HepG2 (cell line): ENCODE measurements around the gene SS18L1. TPM values are rescaled to one million over a fixed set of nuclear protein-coding genes. Genes with fewer than 3 reads are reported as not detected.
A peak's percentile ranks its signal among the peaks of the same experiment; 100 is the strongest.

Experiments
- ATAC-seq: fragments of 200-7000 bp; cut with Tn5 transposase; 3 replicates; pipeline ENCODE4 v1.9.1; 2020; ENCODE audit warnings: mild to moderate bottlenecking, moderate library complexity
- BruUV-seq: library from RNA; stranded (reverse); fragments of 400-500 nt; replicated peaks from 2 replicates; lab custom pipeline; 2021; lab: Mats Ljungman, UMichigan
- CTCF ChIA-PET: fragments of 300-600 bp; formaldehyde crosslinking; extraction: SDS; loops from one replicate; lab custom pipeline; 2021; ENCODE audit warnings: low total read pairs, inconsistent platforms, low intra/inter-chr PET ratio; lab: Yijun Ruan, JAX
- POLR2A ChIA-PET: fragments of 350-600 bp; sonication (Branson Sonifier 250); formaldehyde crosslinking; loops from one replicate; lab custom pipeline; 2020; ENCODE audit warnings: antibody characterized with exemption, inconsistent platforms; lab: Yijun Ruan, JAX
- DNase-seq: peaks from one replicate; pipeline ENCODE4 v3.0.0-alpha.2; 2015; ENCODE audit warnings: low spot score
- FAIRE-seq: peaks from 3 replicates; lab custom pipeline; 2011; peaks lifted over from hg19 to GRCh38; lab: Jason Lieb, UNC
- H2AFZ ChIP-seq: one replicate; pipeline ENCODE4 v1.6.1; 2011; ENCODE audit warnings: low read length, inconsistent platforms
- H3K27ac ChIP-seq: fragments of 300-600 bp; 3 replicates; pipeline ENCODE4 v1.8.0; 2011; ENCODE audit warnings: mixed run types, mild to moderate bottlenecking, mixed read lengths, low read length, inconsistent platforms; ENCODE audit not compliant: insufficient read depth; ENCODE audit errors: extremely low read length
- H3K27me3 ChIP-seq, 2 experiments: fragments of 200-600 bp in 1 of 2; 2 replicates in 1 of 2; 3 replicates in 1 of 2; pipeline versions ENCODE4 v1.6.0 to v1.8.0; 2011; ENCODE audit warnings: low read length in 2 of 2, mild to moderate bottlenecking in 2 of 2, moderate library complexity in 2 of 2, inconsistent platforms in 1 of 2; ENCODE audit not compliant: insufficient read depth in 2 of 2, control insufficient read depth in 1 of 2
- H3K36me3 ChIP-seq, 2 experiments: fragments of 200-600 bp in 1 of 2; replicated peaks in 1 of 2; 2 replicates in 1 of 2; 3 replicates in 1 of 2; pipeline versions ENCODE4 v1.5.1 to v1.8.0; 2011; ENCODE audit warnings: low read length in 2 of 2, inconsistent platforms in 1 of 2; ENCODE audit not compliant: insufficient read depth in 2 of 2, control insufficient read depth in 1 of 2
- H3K4me1 ChIP-seq: 2 replicates; pipeline ENCODE4 v1.5.1; 2012; ENCODE audit warnings: low read length, inconsistent platforms; ENCODE audit not compliant: insufficient read depth
- H3K4me2 ChIP-seq: 2 replicates; pipeline ENCODE4 v1.6.0; 2011; ENCODE audit warnings: low read depth, low read length, inconsistent platforms
- H3K4me3 ChIP-seq, 3 experiments: fragments of 200-600 bp in 1 of 3; sonication (generic), shearing (Covaris generic) in 1 of 3; replicated peaks in 1 of 3; 2 replicates each; pipeline ENCODE4 v1.5.1; 2011 to 2016; ENCODE audit warnings: low read length in 3 of 3, inconsistent platforms in 2 of 3, low read depth in 2 of 3, mild to moderate bottlenecking in 2 of 3, control low read depth in 1 of 3, mixed read lengths in 1 of 3; ENCODE audit not compliant: insufficient read depth in 1 of 3
- H3K79me2 ChIP-seq: one replicate; pipeline ENCODE4 v1.6.1; 2011; ENCODE audit warnings: low read length, inconsistent platforms; ENCODE audit not compliant: insufficient read depth
- H3K9ac ChIP-seq: 2 replicates; pipeline ENCODE4 v1.6.0; 2011; ENCODE audit warnings: mild to moderate bottlenecking, low read depth, low read length, inconsistent platforms; ENCODE audit not compliant: insufficient read depth
- H3K9me3 ChIP-seq: 2 replicates; pipeline ENCODE4 v1.5.1; 2012; ENCODE audit warnings: mild to moderate bottlenecking, low read length
- H4K20me1 ChIP-seq: 2 replicates; pipeline ENCODE4 v1.6.0; 2011; ENCODE audit warnings: inconsistent platforms, mild to moderate bottlenecking, low read length, moderate library complexity; ENCODE audit not compliant: insufficient read depth
- HNF4A ChIP-seq: sonication (generic); formaldehyde crosslinking; IDR thresholded peaks from 2 replicates; pipeline ENCODE4 v1.4.0; 2020; ENCODE audit warnings: missing genetic modification reagents
- HNRNPL ChIP-seq: fragments of 200-400 bp; formaldehyde crosslinking; IDR thresholded peaks from 2 replicates; pipeline ENCODE4 v1.6.1; 2017; ENCODE audit warnings: mild to moderate bottlenecking, low read depth, low read length
- MNT ChIP-seq: fragments of 450-650 bp; IDR thresholded peaks from 2 replicates; pipeline ENCODE4 v1.6.1; 2016
- MTA1 ChIP-seq: sonication (generic); formaldehyde crosslinking; IDR thresholded peaks from 2 replicates; pipeline ENCODE4 v1.4.0; 2020; ENCODE audit warnings: missing genetic modification reagents, mild to moderate bottlenecking, borderline replicate concordance
- NR2F1 ChIP-seq, 2 experiments: fragments of 450-650 bp in 1 of 2; formaldehyde crosslinking in 1 of 2; IDR thresholded peaks; 2 replicates each; pipeline versions ENCODE4 v1.5.0 to v1.6.1; 2016 to 2020; ENCODE audit warnings: mild to moderate bottlenecking in 1 of 2, missing compliant biosample characterization in 1 of 2, missing genetic modification reagents in 1 of 2, moderate library complexity in 1 of 2
- RBM22 ChIP-seq: fragments of 200-400 bp; formaldehyde crosslinking; optimal IDR thresholded peaks from 2 replicates; pipeline ENCODE3; 2017; ENCODE audit warnings: mild to moderate bottlenecking, low read length, moderate library complexity
- TCF12 ChIP-seq, 2 experiments: fragments of 450-650 bp in 1 of 2; sonication (generic) in 1 of 2; formaldehyde crosslinking in 1 of 2; IDR thresholded peaks; 2 replicates each; pipeline versions ENCODE4 v1.6.1 to v1.8.0; 2017 to 2022; ENCODE audit warnings: antibody characterized with exemption in 1 of 2, mild to moderate bottlenecking in 1 of 2, missing genetic modification reagents in 1 of 2, moderate library complexity in 1 of 2
- TRAFD1 ChIP-seq: sonication (generic); formaldehyde crosslinking; IDR thresholded peaks from 2 replicates; pipeline ENCODE4 v1.5.1; 2020; ENCODE audit warnings: missing genetic modification reagents, mild to moderate bottlenecking, borderline replicate concordance
- ZNF136 ChIP-seq: sonication (generic); formaldehyde crosslinking; IDR thresholded peaks from 2 replicates; pipeline ENCODE4 v1.8.1; 2022; ENCODE audit warnings: low read depth, mild to moderate bottlenecking, moderate library complexity, missing genetic modification reagents
- ZNF513 ChIP-seq: sonication (generic); formaldehyde crosslinking; conservative IDR thresholded peaks from 2 replicates; pipeline ENCODE4 v1.5.0; 2020; ENCODE audit warnings: missing genetic modification reagents
- ZNF660 ChIP-seq: sonication (generic); formaldehyde crosslinking; IDR thresholded peaks from 2 replicates; pipeline ENCODE4 v1.5.1; 2020; ENCODE audit warnings: mild to moderate bottlenecking, low read depth, missing genetic modification reagents, borderline replicate concordance
- ZNF775 ChIP-seq: sonication (generic); formaldehyde crosslinking; IDR thresholded peaks from 2 replicates; pipeline ENCODE4 v1.4.0; 2020; ENCODE audit warnings: missing genetic modification reagents, mild to moderate bottlenecking, moderate library complexity, borderline replicate concordance
- ZSCAN20 ChIP-seq: sonication (generic); formaldehyde crosslinking; IDR thresholded peaks from 2 replicates; pipeline ENCODE4 v1.4.0; 2020; ENCODE audit warnings: missing genetic modification reagents, mild to moderate bottlenecking, borderline replicate concordance
- WGBS: methylation state at CpG from one replicate; pipeline ENCODE4 v1.1.6; 2017; ENCODE audit warnings: low lambda C conversion rate; 5-methylcytosine and 5-hydroxymethylcytosine counted together
- in situ Hi-C: cut with HindIII; loops from 2 replicates; pipeline ENCODE4 v1.10.0; 2017; ENCODE audit warnings: low pct_unique_long_range_greater_than_20kb; ENCODE audit not compliant: extremely low pct_ligation_motif_present
- intact Hi-C: fragments of 100-400 bp; cut with micrococcal nuclease; formaldehyde crosslinking; loops from one replicate; pipeline ENCODE4 v1.10.0; 2022; ENCODE audit not compliant: unreplicated experiment
- polyA plus RNA-seq, 8 experiments: library from polyadenylated mRNA; depleted of rRNA in 3 of 8; stranded (reverse) in 7 of 8; unstranded in 1 of 8; fragments of >200 nt; fragmentation: Illumina TruSeq in 4 of 8; extraction: Trizol in 4 of 8; gene quantifications; 2 replicates each; pipeline versions ENCODE4 v1.2.1 to v1.2.3, GENCODE V29; 2011 to 2016; ENCODE audit warnings: low read depth in 4 of 8, missing spikeins in 1 of 8, mixed read lengths in 1 of 8; ENCODE audit not compliant: insufficient read depth in 1 of 8
- total RNA-seq, 5 experiments: library from RNA; depleted of rRNA; stranded (reverse); fragments of >200 nt; fragmentation: Illumina TruSeq; extraction: Trizol; gene quantifications; 2 replicates each; pipeline ENCODE4 v1.2.3, GENCODE V29; 2016; ENCODE audit warnings: low read depth in 1 of 5

The SS18L1 gene
- total and polyA plus RNA-seq, 2 of the 13 experiments (the other 11 are each of a cell fraction or from before 2014, with no cell fraction given): 17.8 to 27.6 TPM

DNA sequence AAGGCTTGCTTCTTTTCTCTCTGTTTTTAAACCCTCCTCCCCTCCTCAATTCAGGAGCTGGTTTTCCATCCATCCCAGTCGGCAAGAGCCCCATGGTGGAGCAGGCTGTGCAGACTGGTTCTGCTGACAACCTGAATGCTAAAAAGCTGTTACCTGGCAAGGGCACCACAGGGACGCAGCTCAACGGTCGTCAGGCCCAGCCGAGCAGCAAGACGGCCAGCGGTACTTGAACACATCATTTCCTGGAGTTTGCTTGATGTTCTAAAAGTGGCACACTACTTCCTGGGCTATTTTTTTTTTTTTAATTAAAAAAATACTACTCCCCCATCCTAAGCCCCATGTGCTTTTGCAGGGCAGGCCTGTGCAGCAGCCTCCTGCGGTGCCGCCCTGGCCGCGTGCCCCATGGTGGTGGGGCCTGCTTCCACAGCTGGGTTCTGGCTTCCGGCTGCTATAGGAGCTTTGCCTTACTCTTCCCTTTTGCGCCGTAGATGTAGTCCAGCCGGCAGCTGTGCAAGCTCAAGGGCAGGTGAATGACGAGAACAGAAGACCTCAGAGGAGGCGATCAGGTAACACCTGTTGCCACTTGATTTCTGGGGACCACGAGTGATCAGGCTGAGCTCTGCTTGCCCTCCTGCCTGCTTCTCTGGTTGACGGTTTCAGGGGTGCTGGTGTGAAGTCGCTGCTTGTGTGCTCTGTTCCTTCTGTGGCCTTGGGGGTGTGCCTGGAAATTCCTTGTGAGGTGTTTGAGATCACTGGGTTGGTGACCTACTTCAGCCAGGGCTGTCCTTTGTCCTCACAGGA, 13.6 kb upstream of the SS18L1 start:
- FAIRE-seq: no peak
- TF ChIP-seq NR2F1 (CRISPR knock-in tag; IDR thresholded peaks at IDR 0.05): no peak
- TF ChIP-seq TRAFD1 (CRISPR knock-in tag): no peak
- no peak for TF ChIP-seq TCF12 (IDR thresholded peaks at IDR 0.05)
- no peak for TF ChIP-seq TCF12 (CRISPR knock-in tag; IDR thresholded peaks at IDR 0.05)
- TF ChIP-seq ZSCAN20 (CRISPR knock-in tag): no peak
- TF ChIP-seq HNF4A (CRISPR knock-in tag): no peak
- TF ChIP-seq ZNF136: no peak
- no peak for TF ChIP-seq ZNF660 (CRISPR knock-in tag)
- peak; percentile 46 for TF ChIP-seq RBM22
- TF ChIP-seq MNT: peak; percentile 23; the same call in 1 of the 2 replicates
- no peak for TF ChIP-seq ZNF775 (CRISPR knock-in tag)
- no peak for TF ChIP-seq ZNF513
- TF ChIP-seq MTA1 (CRISPR knock-in tag): 0 out of 2 replicates have a peak, but pooled peaks have one; percentile 40
- no peak for TF ChIP-seq HNRNPL

More for the DNA sequence above, 13.6 kb upstream of the SS18L1 start:
- Histone ChIP-seq H3K9me3 (no peaks in the 10 kb centered on the region), H3K27me3 (no peaks in the 10 kb centered on the region), H3K27ac (no peak overlapping the region), H3K4me1 (peaks cover 14% of the 10 kb centered on the region), H2AFZ (no peak overlapping the region), H3K4me2 (no peak overlapping the region), H3K9ac (no peak overlapping the region), H3K79me2 (peaks cover 7% of the 10 kb centered on the region), H3K4me3 (no peak overlapping the region), H3K36me3 (peaks cover 70 to 92% of the 10 kb centered on the region in 2 experiments), H4K20me1 (peaks cover 4% of the 10 kb centered on the region)
- ATAC-seq (no peak), DNase-seq (no peak)
- intact Hi-C loops (no loop called here), in situ Hi-C loops (no loop called here)
- no TSS peak for BruUV-seq
- WGBS: 98% methylated on average over 20 of the region's 20 CpGs
- ChIA-PET POLR2A (interaction anchor here (1.2 to 1.4 kb wide), 2 partner anchors 12 to 63 kb away, joined by 4 to 6 read pairs; no protein-coding TSS in a partner anchor), CTCF (no interaction called here)
